GM21825 (cell line): ENCODE measurements around the gene ZNF615.
A peak's percentile ranks its signal among the peaks of the same experiment; 100 is the strongest.
"Not testable (repeated sequence)": the region's sequence is repeated elsewhere in the genome, so short reads cannot be mapped to it uniquely, and the experiment has no call there.

Experiments used
- ATAC-seq: cut with Tn5 transposase; IDR thresholded peaks from one replicate; pipeline ENCODE4 v1.9.1; 2021; ENCODE audit warnings: mild to moderate bottlenecking, moderate library complexity; ENCODE audit not compliant: unreplicated experiment

ZNF615 gene

DNA sequence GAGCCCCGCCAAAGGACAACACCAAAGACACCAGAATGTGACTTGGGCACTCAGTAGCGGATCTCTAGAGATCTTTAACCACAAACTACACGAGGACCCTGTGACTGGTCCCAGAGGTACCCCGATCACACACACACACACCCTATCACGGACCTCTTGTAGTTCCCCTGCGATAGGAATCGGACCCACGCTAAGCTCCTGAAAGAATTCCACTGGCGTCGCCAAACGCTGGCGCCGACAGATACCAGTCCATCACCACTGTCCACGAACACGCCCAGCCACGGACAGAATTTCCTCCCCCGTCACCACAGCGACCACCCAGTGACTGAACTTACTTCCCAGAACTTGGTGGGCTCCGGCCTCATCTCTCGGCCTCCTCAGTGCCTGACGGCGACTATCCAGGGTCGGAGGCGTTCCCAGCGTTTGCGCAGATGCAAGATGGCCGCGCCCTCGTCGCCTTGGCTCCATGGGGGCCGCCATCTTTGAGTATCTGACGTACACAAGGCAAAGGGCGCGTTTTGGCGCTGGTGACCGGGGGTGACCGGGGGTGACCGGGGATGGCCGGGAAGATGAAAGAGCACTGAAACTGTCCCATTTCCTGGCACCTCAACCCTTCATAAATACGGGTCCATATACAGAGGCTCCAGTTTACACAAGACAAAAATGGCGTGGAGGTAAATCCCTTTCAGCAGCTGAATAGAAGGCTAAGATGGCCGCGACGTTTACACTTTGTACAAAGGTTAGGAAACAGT lies at the start of gene ZNF615:
Gene ZNF615 (minus strand): TSS at position 406 of the 752 bp plus-strand sequence. CDS start 4,500 bp downstream, outside the sequence.
- peak; percentile 92 for ATAC-seq

DNA sequence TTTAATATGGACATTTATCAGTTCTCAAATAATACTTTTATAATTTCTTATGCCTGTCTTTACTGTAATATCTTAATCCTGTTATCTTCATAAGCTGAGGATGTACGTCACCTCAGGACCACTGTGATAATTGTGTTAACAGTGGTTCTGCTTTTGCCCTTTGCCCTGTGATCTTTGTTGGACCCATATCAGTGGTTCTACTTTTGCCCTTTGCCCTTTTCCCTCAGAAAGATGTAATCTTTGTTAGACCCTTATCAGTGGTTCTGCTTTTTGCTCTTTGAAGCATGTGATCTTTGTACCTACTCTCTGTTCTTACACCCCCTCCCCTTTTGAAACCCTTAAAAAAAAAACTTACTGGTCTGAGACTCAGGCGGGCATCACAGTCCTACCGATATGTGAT lies 48.5 kb upstream of the ZNF615 start:
- not testable (repeated sequence) for ATAC-seq

GRCh38 chr19:52051736-52052135 lies 43.7 kb upstream of the ZNF615 start:
- ATAC-seq, result not testable (repeated sequence)

DNA sequence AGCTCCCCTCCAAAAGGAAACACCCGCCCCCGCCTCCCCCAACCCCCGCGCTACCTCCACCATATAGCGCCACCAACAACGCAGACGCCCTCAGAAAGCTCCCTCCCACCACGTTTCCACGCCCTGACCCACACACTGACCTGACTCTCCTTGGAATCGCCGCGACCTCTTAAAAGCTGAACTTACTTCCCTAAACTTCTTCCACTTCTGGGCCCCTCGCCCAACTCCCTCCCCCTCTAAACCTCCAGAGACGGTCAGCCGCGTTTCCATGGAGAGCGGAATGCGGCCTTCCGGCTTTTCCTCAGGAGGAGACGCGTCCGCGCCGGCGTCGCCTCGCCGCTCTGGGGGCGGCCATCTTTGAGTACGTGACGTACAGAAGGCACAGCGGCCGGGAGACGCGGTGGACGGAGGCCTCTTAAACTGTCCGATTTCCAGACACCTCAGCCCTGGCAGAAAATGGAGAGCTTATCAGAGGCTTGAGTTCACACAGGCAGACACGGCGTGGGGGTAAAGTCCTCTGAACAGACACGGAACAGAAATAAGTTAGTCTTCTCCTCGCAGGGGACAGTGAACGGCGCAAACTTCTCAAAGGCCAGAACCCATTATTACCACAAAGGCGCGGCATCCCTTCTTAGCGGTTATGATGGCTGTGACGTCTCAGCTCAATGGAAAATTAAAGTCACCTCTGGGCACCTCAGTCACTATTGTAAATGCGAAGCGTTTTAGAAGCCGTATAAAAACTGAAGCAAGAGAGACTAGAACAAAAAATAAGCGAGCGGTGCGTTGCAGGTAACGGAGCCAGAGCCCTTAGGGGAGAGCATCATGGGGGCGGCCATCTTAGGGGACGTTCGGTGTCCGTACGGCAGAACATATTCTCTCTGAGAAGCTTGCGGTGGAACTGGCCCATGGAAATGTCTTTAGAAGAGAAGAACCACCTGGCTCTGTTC lies 40.8 kb upstream of the ZNF615 start, which contains the start of gene ZNF432:
Gene ZNF432 (minus strand): TSS at position 284 of the 947 bp plus-strand sequence. CDS start 1,970 bp downstream, outside the sequence.
- peak; percentile 84 for ATAC-seq

DNA sequence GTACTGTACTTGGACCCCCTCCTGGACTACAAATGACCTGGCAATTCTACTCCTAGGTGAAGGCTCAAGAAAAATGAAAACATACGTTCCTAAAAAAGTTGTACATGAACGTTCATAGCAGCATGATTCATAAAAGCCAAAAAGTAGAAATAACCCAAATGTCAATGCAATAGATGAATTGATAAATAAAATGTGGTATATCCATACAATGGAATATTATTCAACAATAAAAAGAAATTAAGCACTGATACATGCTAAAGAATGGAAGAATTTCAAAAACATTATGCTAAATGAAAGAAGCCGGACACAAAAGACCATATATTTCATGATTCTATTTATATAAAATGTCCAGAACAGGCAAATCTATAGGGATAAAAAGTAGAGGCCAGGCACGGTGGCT lies 31.2 kb upstream of the ZNF615 start:
- no peak for ATAC-seq

DNA sequence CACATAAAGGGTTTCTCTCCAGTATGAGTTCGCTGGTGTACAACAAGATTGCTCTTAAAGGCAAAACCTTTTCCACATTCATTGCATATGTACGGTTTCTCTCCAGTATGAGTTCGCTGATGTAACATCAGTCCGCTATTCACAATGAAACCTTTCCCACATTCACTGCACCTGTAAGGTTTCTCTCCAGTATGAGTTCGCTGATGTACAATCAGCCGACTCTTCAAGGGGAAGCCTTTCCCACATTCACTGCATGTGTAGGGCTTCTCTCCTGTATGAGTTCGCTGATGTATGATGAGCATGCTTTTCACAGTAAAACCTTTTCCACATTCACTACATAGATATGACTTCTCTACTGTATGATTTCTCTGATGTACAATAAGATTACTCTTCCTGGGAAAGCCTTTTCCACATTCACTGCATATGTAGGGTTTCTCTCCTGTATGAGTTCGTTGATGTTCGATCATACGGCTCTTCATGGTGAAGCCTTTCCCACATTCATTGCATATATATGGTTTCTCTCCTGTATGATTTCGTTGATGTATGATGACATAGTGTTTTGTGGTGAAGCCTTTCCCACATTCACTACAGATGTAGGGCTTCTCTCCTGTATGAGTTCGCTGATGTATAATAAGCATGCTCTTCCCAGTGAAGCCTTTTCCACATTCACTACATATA lies 26.2 kb upstream of the ZNF615 start:
- ATAC-seq, result no peak

- ATAC-seq, result peak; percentile 25
These were observed 20.7 kb upstream of the ZNF615 start for GRCh38 chr19:52028780-52029123.

DNA sequence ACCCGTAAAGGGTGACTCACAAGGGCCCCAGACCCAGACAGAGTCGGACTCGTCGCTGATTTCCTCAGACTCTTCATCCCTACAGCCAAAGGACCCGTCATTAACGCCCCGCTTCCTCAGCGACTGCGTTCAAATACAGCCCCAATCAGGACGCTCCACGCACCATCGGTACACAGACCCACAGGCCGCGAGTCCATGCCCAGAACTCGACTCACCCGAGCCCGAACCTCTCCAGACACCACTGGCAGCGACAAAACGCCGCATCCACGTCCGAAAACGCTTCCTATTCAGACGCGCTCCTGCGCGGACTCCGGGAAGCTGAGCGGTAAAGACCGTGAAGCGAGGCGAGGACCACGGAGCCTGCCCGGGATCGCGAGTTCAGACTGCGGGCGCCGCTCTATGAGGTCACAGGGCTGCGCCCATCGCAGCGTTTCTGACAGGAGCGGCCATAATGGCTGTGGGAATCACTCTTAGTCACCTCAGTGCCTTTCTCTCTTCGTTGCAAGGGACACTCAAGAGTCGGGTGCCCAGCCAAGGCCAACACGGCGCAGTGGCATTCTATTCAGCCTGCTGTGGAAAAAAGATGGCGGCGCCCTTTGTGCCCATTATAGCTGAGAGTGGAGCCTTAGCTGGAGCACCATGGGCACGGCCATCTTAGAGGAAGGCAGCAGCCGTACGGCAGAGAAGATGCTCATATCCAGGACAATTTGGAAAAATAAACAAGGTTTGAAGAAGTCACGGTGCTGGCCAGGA lies 20.2 kb upstream of the ZNF615 start, which contains the start of gene ZNF614:
Gene ZNF614 (minus strand): TSS at position 353 of the 753 bp plus-strand sequence. CDS start 2,634 bp downstream, outside the sequence.
- peak; percentile 84 for ATAC-seq

DNA sequence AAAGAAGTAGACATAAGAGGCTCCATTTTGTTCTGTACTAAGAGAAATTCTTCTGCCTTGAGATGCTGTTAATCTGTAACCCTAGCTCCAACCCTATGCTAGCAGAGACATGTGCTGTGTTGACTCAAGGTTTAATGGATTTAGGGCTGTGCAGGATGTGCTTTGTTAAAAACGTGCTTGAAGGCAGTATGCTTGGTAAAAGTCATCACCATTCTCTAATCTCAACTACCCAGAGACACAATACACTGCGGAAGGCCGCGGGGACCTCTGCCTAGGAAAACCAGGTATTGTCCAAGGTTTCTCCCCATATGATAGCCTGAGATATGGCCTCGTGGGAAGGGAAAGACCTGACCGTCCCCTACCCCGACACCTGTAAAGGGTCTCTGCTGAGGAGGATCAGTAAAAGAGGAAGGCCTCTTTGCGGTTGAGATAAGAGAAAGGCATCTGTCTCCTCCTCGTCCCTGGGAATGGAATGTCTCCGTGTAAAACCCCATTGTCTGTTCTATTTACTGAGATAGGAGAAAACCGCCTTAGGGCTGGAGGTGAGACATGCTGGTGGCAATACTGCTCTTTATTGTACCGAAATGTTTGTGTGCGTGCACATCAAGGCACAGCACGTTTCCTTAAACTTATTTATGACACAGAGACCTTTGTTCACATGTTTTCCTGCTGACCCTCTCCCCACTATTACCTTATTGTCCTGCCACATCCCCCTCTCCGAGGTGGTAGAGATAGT lies 18.4 kb upstream of the ZNF615 start:
- ATAC-seq, result not testable (repeated sequence)

GRCh38 chr19:52024478-52024877 lies 16.5 kb upstream of the ZNF615 start:
- ATAC-seq, result not testable (repeated sequence)

GRCh38 chr19:52022193-52022592 lies 14.2 kb upstream of the ZNF615 start:
- no peak for ATAC-seq

GRCh38 chr19:52020506-52020905 lies 12.5 kb upstream of the ZNF615 start:
- no peak for ATAC-seq

GRCh38 chr19:52010674-52011073 lies 2.7 kb upstream of the ZNF615 start:
- no peak for ATAC-seq

GRCh38 chr19:52007451-52007805 lies 583 bp downstream of the ZNF615 start:
- ATAC-seq, result no peak

- ATAC-seq, result no peak
These were observed 13.9 kb downstream of the ZNF615 start for GRCh38 chr19:51994048-51994644.

DNA sequence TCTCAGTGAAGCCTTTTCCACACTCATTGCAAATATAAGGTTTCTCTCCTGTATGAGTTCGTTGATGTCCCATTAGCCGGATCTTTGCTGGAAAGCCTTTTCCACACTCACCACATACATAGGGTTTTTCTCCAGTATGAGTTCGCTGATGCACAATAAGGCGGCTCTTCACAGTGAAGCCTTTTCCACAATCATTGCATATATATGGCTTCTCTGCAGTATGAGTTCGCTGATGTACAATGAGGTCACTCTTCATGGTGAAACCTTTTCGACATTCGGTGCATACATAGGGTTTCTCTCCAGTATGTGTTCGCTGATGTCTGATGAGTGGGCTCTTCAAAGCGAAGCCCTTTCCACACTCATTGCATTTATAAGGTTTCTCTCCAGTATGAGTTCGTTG lies 14.6 kb downstream of the ZNF615 start:
- no peak for ATAC-seq

DNA sequence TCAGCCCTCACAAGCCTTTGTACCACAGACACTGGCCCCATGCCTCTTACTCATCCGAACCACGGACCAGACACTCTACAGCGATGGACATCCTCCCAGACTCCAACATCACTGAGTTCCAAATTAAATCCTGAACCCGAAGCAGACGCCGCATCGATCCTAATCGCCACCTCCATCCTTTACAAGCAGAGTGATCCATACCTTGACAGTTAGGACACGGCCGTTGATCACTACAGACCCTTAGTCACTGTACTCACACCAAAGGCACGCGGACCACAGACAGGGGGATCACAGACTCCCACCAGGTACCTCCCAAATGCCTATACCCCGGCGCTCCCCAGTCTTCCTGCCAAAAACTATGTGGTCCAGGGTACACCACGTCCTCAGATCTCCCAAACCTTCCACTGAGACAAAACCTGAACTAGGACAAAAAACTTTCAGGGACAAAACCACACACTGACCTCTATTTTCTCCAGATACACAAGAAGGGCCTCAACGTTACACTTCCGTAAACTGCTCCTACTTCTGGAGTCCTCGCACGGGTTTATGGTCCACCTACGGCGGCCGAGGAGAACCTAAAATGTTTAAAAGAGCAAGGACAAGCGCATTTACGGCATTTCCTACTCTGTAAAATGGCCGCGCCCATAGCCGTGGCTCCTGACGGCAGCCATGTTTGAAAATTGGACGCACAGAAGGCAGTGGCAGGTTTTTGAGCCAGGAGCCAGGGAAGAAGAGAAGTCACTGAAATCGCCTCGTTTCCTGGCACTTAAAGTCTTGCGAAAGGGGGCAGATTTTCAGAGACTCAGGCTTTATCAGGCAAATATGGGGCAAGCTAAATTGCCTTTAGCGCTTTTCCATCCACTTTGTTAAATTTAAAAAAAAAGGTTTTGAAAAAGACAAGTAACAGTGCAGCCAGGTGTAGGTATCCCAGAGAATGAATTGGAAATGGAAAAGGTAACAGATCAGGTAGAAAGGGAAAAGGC lies 21.4 kb downstream of the ZNF615 start, which contains the start of gene ZNF350:
Gene ZNF350 (minus strand): TSS at position 532 of the 983 bp plus-strand sequence. CDS start 12,480 bp downstream, outside the sequence.
- peak; percentile 77 for ATAC-seq

GRCh38 chr19:51983361-51983760 lies 24.6 kb downstream of the ZNF615 start:
- ATAC-seq, result no peak
